ENCODE results near the gene NINJ1.

- TF ChIP-seq CTCF (conservative IDR thresholded peaks at IDR 0.05 in 1 of 2, IDR thresholded peaks at IDR 0.05 in 1 of 2; ENCODE audit: extremely low read depth in 1 of 2, insufficient read depth in 1 of 2, low read depth in 1 of 2, low read length in 2 of 2) (no peak), EZH2 (IDR thresholded peaks at IDR 0.05; ENCODE audit: borderline replicate concordance, low read length) (no peak)
Measured at GRCh38 chr9:93151097-93151784, 17.2 kb upstream of the NINJ1 start.

Measured in mammary epithelial cell (primary cell).